Measurements from ENCODE around the gene CACNB4.

GRCh38 chr2:151899156-151899555 lies 199.7 kb downstream of the CACNB4 start:
- no peak for TF ChIP-seq CTCF (IDR thresholded peaks at IDR 0.05)
- no peak for TF ChIP-seq POLR2A (IDR thresholded peaks at IDR 0.05)
